22Rv1 (cell line): Measurements from ENCODE around the gene TOB1.

ENCODE experiments used
- CTCF ChIP-seq: fragments of 450-650 bp; IDR thresholded peaks from 2 replicates; pipeline ENCODE4 v1.5.1; 2017; ENCODE audit warnings: mild to moderate bottlenecking
- ZFX ChIP-seq: fragments of 450-650 bp; IDR thresholded peaks from 2 replicates; pipeline ENCODE4 v1.6.1; 2017; ENCODE audit warnings: antibody characterized with exemption, borderline replicate concordance

DNA sequence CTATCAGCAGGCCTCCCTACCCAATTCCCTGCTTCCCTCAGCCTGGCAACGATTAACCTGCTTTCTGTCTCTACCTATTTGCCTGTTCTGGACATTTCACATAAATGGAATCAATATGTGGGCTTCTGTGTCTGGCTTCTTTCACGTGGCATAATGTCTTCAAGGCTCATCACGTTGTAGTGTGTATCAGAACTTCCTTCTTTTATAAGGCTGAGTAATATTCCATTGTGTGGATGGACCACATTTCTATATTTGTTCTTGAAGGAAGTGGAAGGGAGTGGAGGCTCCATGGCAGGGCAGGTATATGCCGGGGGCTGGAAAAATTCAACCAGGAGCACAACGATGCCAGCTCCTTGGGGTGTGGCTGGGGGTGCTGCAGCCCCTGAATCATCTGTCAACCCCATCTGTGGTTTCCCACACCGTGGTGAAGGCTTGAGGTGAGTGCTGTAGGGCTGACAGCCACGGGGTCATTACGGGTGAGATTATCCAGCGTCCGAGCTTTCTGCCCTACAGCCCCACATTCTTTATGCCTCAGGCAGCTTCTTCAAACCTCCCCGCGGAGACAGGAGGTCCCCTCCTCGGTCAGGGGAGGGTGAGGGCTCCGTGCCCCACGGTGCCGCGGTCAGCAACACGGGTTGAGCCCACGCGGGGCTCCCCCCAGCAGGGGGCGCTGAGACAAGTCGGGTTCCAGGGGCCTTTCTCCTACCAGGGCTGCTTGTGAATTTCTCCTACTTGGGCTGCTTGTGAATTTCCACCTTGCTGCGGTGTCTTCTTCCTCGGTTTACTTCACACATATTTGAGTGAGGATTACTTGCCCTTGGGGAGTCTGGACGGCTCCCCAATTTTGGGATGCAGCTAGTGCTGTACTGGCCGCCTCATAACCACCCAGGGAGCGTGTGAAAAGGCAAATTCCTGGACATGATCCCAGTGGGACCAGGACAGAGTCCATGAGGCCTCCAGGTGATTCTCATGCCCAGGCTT, 49.1 kb downstream of the TOB1 start:
- TF ChIP-seq CTCF (peak; percentile 87), ZFX (no peak)
